H9 (cell line): Measurements from ENCODE around the gene SPTBN2. TPM values are rescaled to one million over a fixed set of nuclear protein-coding genes. Genes with fewer than 3 reads are reported as not detected.
A peak's percentile ranks its signal among the peaks of the same experiment; 100 is the strongest.

Source experiments
- DNase-seq: peaks from one replicate; pipeline ENCODE4 v3.0.0-alpha.2; 2017
- H2AFZ ChIP-seq: one replicate; pipeline ENCODE4 v1.6.1; 2013; ENCODE audit warnings: mild to moderate bottlenecking, low read length, control low read depth, moderate library complexity
- H2AK5ac ChIP-seq: 2 replicates; pipeline ENCODE4 v1.6.1; 2013; ENCODE audit warnings: low read length, control low read depth, mixed read lengths; ENCODE audit not compliant: insufficient read length
- H2BK120ac ChIP-seq: one replicate; pipeline ENCODE4 v1.6.1; 2013; ENCODE audit warnings: low read depth, mild to moderate bottlenecking, low read length, control low read depth, inconsistent platforms; ENCODE audit not compliant: poor library complexity, severe bottlenecking
- H2BK12ac ChIP-seq: 2 replicates; pipeline ENCODE4 v1.6.1; 2013; ENCODE audit warnings: low read length, control low read depth, mixed read lengths, low read depth; ENCODE audit not compliant: insufficient read length
- H2BK15ac ChIP-seq: 2 replicates; pipeline ENCODE4 v1.6.1; 2013; ENCODE audit warnings: low read depth, low read length, control low read depth
- H2BK20ac ChIP-seq: one replicate; pipeline ENCODE4 v1.6.1; 2013; ENCODE audit warnings: low read depth, mild to moderate bottlenecking, low read length, control low read depth, inconsistent platforms; ENCODE audit not compliant: poor library complexity, severe bottlenecking
- H2BK5ac ChIP-seq: 2 replicates; pipeline ENCODE4 v1.6.1; 2013; ENCODE audit warnings: low read length, control low read depth, mixed read lengths; ENCODE audit not compliant: insufficient read length
- H3K14ac ChIP-seq: 2 replicates; pipeline ENCODE4 v1.6.1; 2013; ENCODE audit warnings: low read length, control low read depth; ENCODE audit not compliant: insufficient read depth
- H3K18ac ChIP-seq: 2 replicates; pipeline ENCODE4 v1.6.1; 2013; ENCODE audit warnings: low read depth, mild to moderate bottlenecking, mixed read lengths, low read length, control low read depth; ENCODE audit not compliant: insufficient read length
- H3K23ac ChIP-seq: 2 replicates; pipeline ENCODE4 v1.6.1; 2013; ENCODE audit warnings: low read length, control low read depth, mixed read lengths, low read depth; ENCODE audit not compliant: insufficient read length
- H3K23me2 ChIP-seq: 2 replicates; pipeline ENCODE4 v1.6.1; 2013; ENCODE audit warnings: low read depth, mild to moderate bottlenecking, mixed read lengths, low read length, control low read depth; ENCODE audit not compliant: insufficient read length, poor library complexity, severe bottlenecking
- H3K27ac ChIP-seq: 2 replicates; pipeline ENCODE4 v1.5.1; 2013; ENCODE audit warnings: low read length, control low read depth, mixed read lengths, low read depth; ENCODE audit not compliant: insufficient read length
- H3K27me3 ChIP-seq: 2 replicates; pipeline ENCODE4 v1.6.1; 2013; ENCODE audit warnings: low read length, control low read depth, inconsistent platforms; ENCODE audit not compliant: insufficient read depth
- H3K4ac ChIP-seq: 2 replicates; pipeline ENCODE4 v1.6.1; 2013; ENCODE audit warnings: low read depth, mild to moderate bottlenecking, control low read depth, inconsistent platforms, low read length, moderate library complexity
- H3K4me1 ChIP-seq: 2 replicates; pipeline ENCODE4 v1.6.1; 2013; ENCODE audit warnings: low read length, control low read depth, inconsistent platforms; ENCODE audit not compliant: insufficient read depth
- H3K4me2 ChIP-seq: 2 replicates; pipeline ENCODE4 v1.6.1; 2013; ENCODE audit warnings: low read length, control low read depth, mixed read lengths; ENCODE audit not compliant: insufficient read length, insufficient read depth
- H3K56ac ChIP-seq: 2 replicates; pipeline ENCODE4 v1.6.1; 2013; ENCODE audit warnings: low read depth, mild to moderate bottlenecking, mixed read lengths, low read length, control low read depth; ENCODE audit not compliant: insufficient read length
- H3K79me1 ChIP-seq: 2 replicates; pipeline ENCODE4 v1.6.1; 2013; ENCODE audit warnings: low read depth, mild to moderate bottlenecking, moderate library complexity, low read length, control low read depth, inconsistent platforms; ENCODE audit not compliant: insufficient read depth, poor library complexity, severe bottlenecking
- H3K79me2 ChIP-seq: 2 replicates; pipeline ENCODE4 v1.6.1; 2013; ENCODE audit warnings: low read length, control low read depth, inconsistent platforms; ENCODE audit not compliant: insufficient read depth
- H3K9ac ChIP-seq: 2 replicates; pipeline ENCODE4 v1.6.1; 2013; ENCODE audit warnings: low read length, control low read depth, mixed read lengths; ENCODE audit not compliant: insufficient read length; ENCODE audit errors: extremely low read depth
- H3K9me3 ChIP-seq: one replicate; pipeline ENCODE4 v1.6.1; 2013; ENCODE audit warnings: low read depth, low read length, inconsistent platforms; ENCODE audit not compliant: control insufficient read depth
- H3T11ph ChIP-seq: one replicate; pipeline ENCODE4 v1.6.1; 2013; ENCODE audit warnings: mild to moderate bottlenecking, low read length, control low read depth, inconsistent platforms
- H4K20me1 ChIP-seq: one replicate; pipeline ENCODE4 v1.6.1; 2013; ENCODE audit not compliant: control insufficient read depth, insufficient read length, insufficient read depth
- H4K5ac ChIP-seq: 2 replicates; pipeline ENCODE4 v1.6.1; 2013; ENCODE audit warnings: low read depth, mild to moderate bottlenecking, mixed read lengths, low read length, control low read depth; ENCODE audit not compliant: insufficient read length
- H4K8ac ChIP-seq: replicated peaks from 2 replicates; pipeline ENCODE4 v1.6.1; 2013; ENCODE audit warnings: low read length, control low read depth, mixed read lengths, low read depth; ENCODE audit not compliant: insufficient read length
- H4K91ac ChIP-seq: 2 replicates; pipeline ENCODE4 v1.6.1; 2013; ENCODE audit warnings: low read depth, mild to moderate bottlenecking, moderate library complexity, mixed read lengths, low read length, control low read depth; ENCODE audit not compliant: insufficient read length
- H3K27ac Mint-ChIP-seq, 3 experiments: 2 replicates in 2 of 3; 3 replicates in 1 of 3; pipeline ENCODE4 v1.8.0; 2020 to 2021; ENCODE audit warnings: mixed read lengths in 3 of 3, mild to moderate bottlenecking in 1 of 3, moderate library complexity in 1 of 3
- H3K27me3 Mint-ChIP-seq: 2 replicates; pipeline ENCODE4 v1.8.0; 2021; ENCODE audit warnings: low read depth, mild to moderate bottlenecking, moderate library complexity, mixed read lengths
- H3K36me3 Mint-ChIP-seq, 3 experiments: 2 replicates in 2 of 3; 3 replicates in 1 of 3; pipeline ENCODE4 v1.8.0; 2020 to 2021; ENCODE audit warnings: low read depth in 3 of 3, mixed read lengths in 3 of 3; ENCODE audit not compliant: insufficient read depth in 1 of 3
- H3K4me1 Mint-ChIP-seq, 2 experiments: 2 replicates each; pipeline ENCODE4 v1.8.0; 2020; ENCODE audit warnings: mixed read lengths in 2 of 2
- H3K4me3 Mint-ChIP-seq, 2 experiments: 2 replicates in 1 of 2; 3 replicates in 1 of 2; pipeline ENCODE4 v1.8.0; 2020 to 2021; ENCODE audit warnings: mild to moderate bottlenecking in 2 of 2, mixed read lengths in 2 of 2, moderate library complexity in 1 of 2
- H3K9me3 Mint-ChIP-seq, 2 experiments: 2 replicates in 1 of 2; 3 replicates in 1 of 2; pipeline ENCODE4 v1.8.0; 2020; ENCODE audit warnings: mild to moderate bottlenecking in 2 of 2, mixed read lengths in 2 of 2, moderate library complexity in 1 of 2
- CTCF ChIP-seq: fragments of 200-600 bp; sonication (generic); conservative IDR thresholded peaks from 3 replicates; pipeline ENCODE4 v1.8.0; 2021; ENCODE audit warnings: antibody characterized with exemption, mild to moderate bottlenecking
- WGBS: extraction: QIAGEN DNeasy Blood & Tissue Kit; methylation state at CpG from one replicate; pipeline ENCODE4 v1.1.7; 2013; ENCODE audit warnings: missing lambda C conversion rate, low lambda C conversion rate, mixed read lengths; ENCODE audit not compliant: insufficient read length; ENCODE audit errors: extremely low coverage; 5-methylcytosine and 5-hydroxymethylcytosine counted together
- total RNA-seq: library from RNA; stranded (reverse); gene quantifications from 2 replicates; pipeline ENCODE4 v1.2.1, GENCODE V29; 2021

SPTBN2 gene
- total RNA-seq, 1 experiment from 2014 or later, result 80.4 TPM

- Histone ChIP-seq H2AFZ (no peak overlapping the region), H2BK120ac (no peak overlapping the region), H3K27me3 (no peaks in the 10 kb centered on the region), H3K56ac (no peak overlapping the region), H3K4me1 (no peaks in the 10 kb centered on the region), H3K23ac (no peak overlapping the region), H2BK20ac (no peak overlapping the region), H3K4ac (no peak overlapping the region), H4K91ac (no peak overlapping the region), H3K9ac (no peak overlapping the region), H3K23me2 (no peaks in the 10 kb centered on the region), H3T11ph (no peak overlapping the region), H3K79me2 (no peaks in the 10 kb centered on the region), H3K4me2 (no peak overlapping the region), H4K20me1 (no peaks in the 10 kb centered on the region), H3K79me1 (no peaks in the 10 kb centered on the region), H3K18ac (no peak overlapping the region), H4K5ac (no peak overlapping the region), H2BK15ac (no peak overlapping the region), H3K27ac (no peak overlapping the region), H2BK5ac (no peak overlapping the region), H4K8ac (no peak overlapping the region), H3K14ac (no peak overlapping the region; the same call in 1 of the 2 replicates), H2AK5ac (no peak overlapping the region), H2BK12ac (no peak overlapping the region), H3K9me3 (no peaks in the 10 kb centered on the region)
- Mint-ChIP-seq H3K4me3 (no peak overlapping the region), H3K27ac (peak overlapping the region; percentile 5 to 83 (median 53); a peak in 3 of 7 replicates), H3K4me1 (peaks cover 5 to 8% of the 10 kb centered on the region in 2 experiments; a peak in 1 of 4 replicates), H3K36me3 (peaks cover 20 to 85% (median 85%) of the 10 kb centered on the region in 3 experiments; a peak in 6 of 7 replicates), H3K27me3 (no peaks in the 10 kb centered on the region), H3K9me3 (no peaks in the 10 kb centered on the region; a peak in 1 of 5 replicates)
- no peak for DNase-seq
- no CpG with 5 or more reads among the region's 9 CpGs for WGBS
- no peak for TF ChIP-seq CTCF
Observed at GRCh38 chr11:66698491-66698890, 30.5 kb downstream of the SPTBN2 start.
